GM12878 (cell line): ENCODE data around the gene MPPED1.

Experiments
- BACH1 ChIP-seq: fragments of 450-650 bp; IDR thresholded peaks from 2 replicates; pipeline ENCODE4 v1.6.1; 2017; ENCODE audit warnings: mild to moderate bottlenecking, borderline replicate concordance
- ESRRA ChIP-seq: IDR thresholded peaks from 2 replicates; pipeline ENCODE4 v1.6.1; 2012; ENCODE audit warnings: mild to moderate bottlenecking, low read length, improper control_type of control experiment
- EZH2 ChIP-seq: IDR thresholded peaks from 2 replicates; pipeline ENCODE4 v1.6.1; 2012; ENCODE audit warnings: low read depth, mild to moderate bottlenecking, control low read depth, inconsistent platforms, low read length, borderline replicate concordance; ENCODE audit not compliant: control insufficient read depth
- POLR2AphosphoS5 ChIP-seq: IDR thresholded peaks from 2 replicates; pipeline ENCODE4 v1.6.1; 2011; ENCODE audit warnings: mild to moderate bottlenecking, low read length, inconsistent platforms
- TF ChIP-seq, protein P1 (sequence below): IDR thresholded peaks from 2 replicates; pipeline ENCODE4 v1.6.1; 2011; ENCODE audit warnings: low read depth, low read length, improper control_type of control experiment, borderline replicate concordance
- TF ChIP-seq, protein P2 (sequence below), 3 experiments: IDR thresholded peaks in 2 of 3; conservative IDR thresholded peaks in 1 of 3; 2 replicates each; pipeline ENCODE4 v1.5.1; 2011; ENCODE audit warnings: low read depth in 3 of 3, low read length in 3 of 3, mild to moderate bottlenecking in 3 of 3, control low read depth in 2 of 3, moderate library complexity in 2 of 3, inconsistent platforms in 1 of 3, mixed read lengths in 1 of 3; ENCODE audit not compliant: control insufficient read depth in 2 of 3, insufficient read depth in 1 of 3; ENCODE audit errors: extremely low read depth in 1 of 3

DNA sequence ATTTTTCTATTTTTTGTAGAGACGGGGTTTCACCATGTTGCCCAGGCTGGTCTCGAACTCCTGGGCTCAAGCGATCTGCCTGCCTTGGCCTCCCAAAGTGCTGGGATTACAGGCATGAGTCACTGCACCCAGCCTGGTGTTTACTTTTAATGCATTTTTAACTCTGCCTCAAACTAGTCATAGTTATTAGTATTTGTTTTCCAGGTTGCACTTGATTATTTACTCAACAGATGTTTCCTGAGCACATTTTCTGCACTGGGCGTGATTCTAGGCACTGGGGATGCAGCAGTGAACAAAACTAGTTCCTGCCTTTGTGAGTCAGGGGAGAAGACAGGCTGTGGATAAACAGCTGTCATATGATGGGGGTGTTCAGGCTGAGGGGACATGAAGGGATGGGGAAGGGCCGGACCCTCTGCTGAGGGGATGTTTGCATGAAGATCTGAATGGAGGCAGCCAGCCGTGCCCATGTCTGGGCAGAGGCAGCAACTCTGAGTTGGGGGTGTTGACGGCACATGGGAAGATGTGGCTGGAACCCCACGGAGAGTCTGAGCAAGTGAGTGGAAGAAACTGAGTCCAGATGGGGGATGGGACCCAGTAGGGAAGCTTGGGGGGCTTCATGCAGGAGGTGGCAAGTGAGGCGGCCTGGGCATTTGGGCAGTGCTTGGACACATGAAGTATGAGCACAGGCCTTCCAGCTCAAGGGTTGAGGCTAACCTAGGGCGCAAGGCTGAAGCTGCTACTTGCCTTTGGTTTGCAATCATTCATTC lies 34.4 kb downstream of the MPPED1 start:
- TF ChIP-seq, protein P1, sequence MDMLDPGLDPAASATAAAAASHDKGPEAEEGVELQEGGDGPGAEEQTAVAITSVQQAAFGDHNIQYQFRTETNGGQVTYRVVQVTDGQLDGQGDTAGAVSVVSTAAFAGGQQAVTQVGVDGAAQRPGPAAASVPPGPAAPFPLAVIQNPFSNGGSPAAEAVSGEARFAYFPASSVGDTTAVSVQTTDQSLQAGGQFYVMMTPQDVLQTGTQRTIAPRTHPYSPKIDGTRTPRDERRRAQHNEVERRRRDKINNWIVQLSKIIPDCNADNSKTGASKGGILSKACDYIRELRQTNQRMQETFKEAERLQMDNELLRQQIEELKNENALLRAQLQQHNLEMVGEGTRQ, result no peak
- TF ChIP-seq BACH1, result no peak
- TF ChIP-seq, protein P2, sequence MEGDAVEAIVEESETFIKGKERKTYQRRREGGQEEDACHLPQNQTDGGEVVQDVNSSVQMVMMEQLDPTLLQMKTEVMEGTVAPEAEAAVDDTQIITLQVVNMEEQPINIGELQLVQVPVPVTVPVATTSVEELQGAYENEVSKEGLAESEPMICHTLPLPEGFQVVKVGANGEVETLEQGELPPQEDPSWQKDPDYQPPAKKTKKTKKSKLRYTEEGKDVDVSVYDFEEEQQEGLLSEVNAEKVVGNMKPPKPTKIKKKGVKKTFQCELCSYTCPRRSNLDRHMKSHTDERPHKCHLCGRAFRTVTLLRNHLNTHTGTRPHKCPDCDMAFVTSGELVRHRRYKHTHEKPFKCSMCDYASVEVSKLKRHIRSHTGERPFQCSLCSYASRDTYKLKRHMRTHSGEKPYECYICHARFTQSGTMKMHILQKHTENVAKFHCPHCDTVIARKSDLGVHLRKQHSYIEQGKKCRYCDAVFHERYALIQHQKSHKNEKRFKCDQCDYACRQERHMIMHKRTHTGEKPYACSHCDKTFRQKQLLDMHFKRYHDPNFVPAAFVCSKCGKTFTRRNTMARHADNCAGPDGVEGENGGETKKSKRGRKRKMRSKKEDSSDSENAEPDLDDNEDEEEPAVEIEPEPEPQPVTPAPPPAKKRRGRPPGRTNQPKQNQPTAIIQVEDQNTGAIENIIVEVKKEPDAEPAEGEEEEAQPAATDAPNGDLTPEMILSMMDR (IDR thresholded peaks at IDR 0.05 in 2 of 3, conservative IDR thresholded peaks at IDR 0.05 in 1 of 3; ENCODE audit: control insufficient read depth in 2 of 3, extremely low read depth in 1 of 3, insufficient read depth in 1 of 3, low read depth in 3 of 3, low read length in 3 of 3), result no peak
- TF ChIP-seq EZH2, result no peak
- TF ChIP-seq ESRRA, result no peak
- TF ChIP-seq POLR2AphosphoS5, result no peak
